ENCODE measurements around the gene ADAM11. TPM values are rescaled to one million over a fixed set of nuclear protein-coding genes. Genes with fewer than 3 reads are reported as not detected.

ADAM11 gene
- total and polyA plus RNA-seq, 9 of the 15 experiments (the other 6 are each of a cell fraction or from before 2014, with no cell fraction given), result 0.01 to 0.31 (median 0.14) TPM; not detected in 2

DNA sequence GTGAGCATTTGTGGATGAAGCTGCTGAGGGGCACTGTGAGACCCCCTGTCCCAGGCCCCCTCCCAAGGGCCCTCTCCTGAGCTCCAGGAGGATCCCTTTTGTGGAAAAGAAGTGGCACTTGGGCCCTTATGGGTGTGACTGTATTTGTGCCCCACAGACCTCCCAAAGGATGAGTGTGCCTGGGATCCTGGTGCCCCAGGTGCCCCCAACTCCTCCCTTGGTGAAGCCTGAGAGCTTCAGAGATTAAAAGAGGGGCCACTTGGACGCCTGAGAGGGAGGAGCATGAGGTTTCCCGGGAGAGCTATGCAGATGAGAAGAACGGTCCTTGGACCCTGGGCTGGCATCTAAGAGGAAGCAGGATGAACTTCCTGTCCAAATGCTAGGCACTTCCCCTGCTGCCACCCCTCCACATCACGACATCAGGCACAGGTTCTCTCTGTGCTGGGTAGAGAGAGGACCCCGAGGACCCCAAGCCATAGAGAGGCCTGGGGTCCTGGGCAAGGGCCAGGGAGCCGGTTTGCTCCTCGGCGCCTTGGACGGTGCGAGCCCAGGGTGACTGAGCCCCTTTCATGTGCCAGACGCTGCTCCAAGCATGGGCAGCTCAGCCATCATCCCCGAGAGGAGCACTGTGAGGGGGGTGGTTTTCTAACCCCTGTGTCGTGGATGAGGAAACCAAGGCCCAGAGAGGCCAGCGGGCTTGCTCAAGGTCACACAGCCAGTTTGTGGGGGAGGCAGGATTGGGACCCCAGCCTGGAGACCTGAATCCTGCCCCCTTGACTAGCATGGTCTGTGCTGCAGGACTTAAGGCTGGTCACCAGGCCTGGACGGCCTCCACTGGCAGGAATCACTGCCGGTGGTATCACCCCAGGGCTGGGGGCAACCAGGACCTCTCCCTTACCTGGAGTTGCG, 5.6 kb upstream of the ADAM11 start:
- Histone ChIP-seq H3K4me1 (replicated peaks in 1 of 2; ENCODE audit: control insufficient read depth in 2 of 2, insufficient read depth in 2 of 2, low read length in 2 of 2) (peaks cover 0 to 12% of the 10 kb centered on the region in 2 experiments; a peak in 2 of 5 replicates), H3K9me1 (ENCODE audit: control insufficient read depth, insufficient read depth, low read length) (no peaks in the 10 kb centered on the region), H3K27me3 (ENCODE audit: control insufficient read depth in 2 of 2, insufficient read depth in 2 of 2, low read length in 2 of 2) (peaks cover 2 to 12% of the 10 kb centered on the region in 2 experiments; a peak in 3 of 5 replicates), H3K79me2 (ENCODE audit: control insufficient read depth, insufficient read depth, low read length) (no peaks in the 10 kb centered on the region), H3K27ac (ENCODE audit: extremely low read depth, low read depth, low read length) (no peak overlapping the region), H3K36me3 (ENCODE audit: control insufficient read depth, insufficient read depth, low read length) (peaks cover 31% of the 10 kb centered on the region; the same call in 2 of the 3 replicates), H3K4me3 (no peak overlapping the region), H4K20me1 (replicated peaks; ENCODE audit: control insufficient read depth, insufficient read depth, low read length) (peaks cover 12% of the 10 kb centered on the region; the same call in 1 of the 2 replicates), H3K9ac (ENCODE audit: insufficient read depth in 1 of 2, low read depth in 2 of 2, low read length in 2 of 2) (no peak overlapping the region; a peak in 1 of 4 replicates), H3K9me3 (replicated peaks; ENCODE audit: control insufficient read depth, insufficient read depth, low read depth, low read length) (no peaks in the 10 kb centered on the region), H3K4me2 (ENCODE audit: insufficient read depth, low read length) (no peak overlapping the region), H2AFZ (ENCODE audit: low read depth, low read length) (no peak overlapping the region)
- DNase-seq (ENCODE audit: extremely low read depth in 1 of 4, low spot score in 3 of 4) (no peak), FAIRE-seq (no peak), ATAC-seq (no peak)
- ChIA-PET CTCF (ENCODE audit: low intra/inter-chr PET ratio) (no interaction called here), POLR2A (interaction anchor here (0.6 to 1.7 kb wide), 3 partner anchors 9 to 113 kb away, joined by 3 read pairs; no protein-coding TSS in a partner anchor)
- no TSS peak for BruUV-seq (replicated peaks)
- intact Hi-C loops (cut with micrococcal nuclease) (no loop called here), in situ Hi-C loops (cut with MboI) (no loop called here)
- WGBS (ENCODE audit: insufficient coverage, low coverage, missing lambda C conversion rate), result 56% methylated on average over 16 of the region's 17 CpGs
- TF ChIP-seq MEIS2 (IDR thresholded peaks at IDR 0.05; ENCODE audit: partially characterized antibody) (no peak), ZNF445 (CRISPR knock-in tag; IDR thresholded peaks at IDR 0.05; ENCODE audit: low read depth) (no peak), POLR2G (IDR thresholded peaks at IDR 0.05; ENCODE audit: low read depth, low read length) (peak; percentile 60), KLF10 (CRISPR knock-in tag; IDR thresholded peaks at IDR 0.05) (no peak), ZZZ3 (IDR thresholded peaks at IDR 0.05) (no peak), HSF4 (CRISPR knock-in tag; IDR thresholded peaks at IDR 0.05; ENCODE audit: borderline replicate concordance) (no peak), ELK3 (CRISPR knock-in tag; IDR thresholded peaks at IDR 0.05) (no peak), ZFP36 (IDR thresholded peaks at IDR 0.05; ENCODE audit: low read depth, low read length, partially characterized antibody) (peak; percentile 63), BRF1 (IDR thresholded peaks at IDR 0.05; ENCODE audit: borderline replicate concordance, extremely low read depth, insufficient read length) (no peak), JUN (IDR thresholded peaks at IDR 0.05; ENCODE audit: borderline replicate concordance, low read depth, low read length) (no peak), JUN (CRISPR knock-in tag; IDR thresholded peaks at IDR 0.05; ENCODE audit: borderline replicate concordance) (no peak), POLR2A (conservative IDR thresholded peaks at IDR 0.05) (peak; percentile 7; the same call in 1 of the 2 replicates), BCOR (IDR thresholded peaks at IDR 0.05) (0 out of 2 replicates have a peak, but pooled peaks have one; percentile 18)
